Astrocyte (in vitro differentiated cells and primary cell): ENCODE measurements around the gene PVALEF.

ENCODE experiments used
- EZH2 ChIP-seq: IDR thresholded peaks from 2 replicates; pipeline ENCODE4 v1.6.1; 2012; ENCODE audit warnings: mild to moderate bottlenecking, low read length, inconsistent platforms; ENCODE audit not compliant: insufficient read depth
- TF ChIP-seq, protein P1 (sequence below): IDR thresholded peaks from 2 replicates; pipeline ENCODE4 v1.5.1; 2011; ENCODE audit warnings: low read depth, mild to moderate bottlenecking, inconsistent platforms, low read length, moderate library complexity; ENCODE audit not compliant: insufficient read depth

- no peak for TF ChIP-seq EZH2
- TF ChIP-seq, protein P1, sequence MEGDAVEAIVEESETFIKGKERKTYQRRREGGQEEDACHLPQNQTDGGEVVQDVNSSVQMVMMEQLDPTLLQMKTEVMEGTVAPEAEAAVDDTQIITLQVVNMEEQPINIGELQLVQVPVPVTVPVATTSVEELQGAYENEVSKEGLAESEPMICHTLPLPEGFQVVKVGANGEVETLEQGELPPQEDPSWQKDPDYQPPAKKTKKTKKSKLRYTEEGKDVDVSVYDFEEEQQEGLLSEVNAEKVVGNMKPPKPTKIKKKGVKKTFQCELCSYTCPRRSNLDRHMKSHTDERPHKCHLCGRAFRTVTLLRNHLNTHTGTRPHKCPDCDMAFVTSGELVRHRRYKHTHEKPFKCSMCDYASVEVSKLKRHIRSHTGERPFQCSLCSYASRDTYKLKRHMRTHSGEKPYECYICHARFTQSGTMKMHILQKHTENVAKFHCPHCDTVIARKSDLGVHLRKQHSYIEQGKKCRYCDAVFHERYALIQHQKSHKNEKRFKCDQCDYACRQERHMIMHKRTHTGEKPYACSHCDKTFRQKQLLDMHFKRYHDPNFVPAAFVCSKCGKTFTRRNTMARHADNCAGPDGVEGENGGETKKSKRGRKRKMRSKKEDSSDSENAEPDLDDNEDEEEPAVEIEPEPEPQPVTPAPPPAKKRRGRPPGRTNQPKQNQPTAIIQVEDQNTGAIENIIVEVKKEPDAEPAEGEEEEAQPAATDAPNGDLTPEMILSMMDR = no peak
These were observed 25.3 kb upstream of the PVALEF start for GRCh38 chr17:81140018-81140417.
